GM13977 (cell line): ENCODE data around the gene ARHGEF1.
"Not testable (repeated sequence)": the region's sequence is repeated elsewhere in the genome, so short reads cannot be mapped to it uniquely, and the experiment has no call there.

Experiments
- DNase-seq: peaks from one replicate; pipeline ENCODE4 v3.0.0; 2012; ENCODE audit warnings: low spot score
- in situ Hi-C: fragments of 300-500 bp; cut with MboI; formaldehyde crosslinking; loops from one replicate; pipeline ENCODE4 v1.12.0; 2022; ENCODE audit warnings: low sequenced_read_pairs, low pct_unique_long_range_greater_than_20kb, mixed read lengths, inconsistent platforms; ENCODE audit not compliant: unreplicated experiment
- TF ChIP-seq, protein P1 (sequence below): IDR thresholded peaks from 2 replicates; pipeline ENCODE4 v1.5.1; 2012; ENCODE audit warnings: mild to moderate bottlenecking, control low read depth; ENCODE audit not compliant: insufficient read depth; ENCODE audit errors: extremely low read depth, missing control alignments

The ARHGEF1 gene

DNA sequence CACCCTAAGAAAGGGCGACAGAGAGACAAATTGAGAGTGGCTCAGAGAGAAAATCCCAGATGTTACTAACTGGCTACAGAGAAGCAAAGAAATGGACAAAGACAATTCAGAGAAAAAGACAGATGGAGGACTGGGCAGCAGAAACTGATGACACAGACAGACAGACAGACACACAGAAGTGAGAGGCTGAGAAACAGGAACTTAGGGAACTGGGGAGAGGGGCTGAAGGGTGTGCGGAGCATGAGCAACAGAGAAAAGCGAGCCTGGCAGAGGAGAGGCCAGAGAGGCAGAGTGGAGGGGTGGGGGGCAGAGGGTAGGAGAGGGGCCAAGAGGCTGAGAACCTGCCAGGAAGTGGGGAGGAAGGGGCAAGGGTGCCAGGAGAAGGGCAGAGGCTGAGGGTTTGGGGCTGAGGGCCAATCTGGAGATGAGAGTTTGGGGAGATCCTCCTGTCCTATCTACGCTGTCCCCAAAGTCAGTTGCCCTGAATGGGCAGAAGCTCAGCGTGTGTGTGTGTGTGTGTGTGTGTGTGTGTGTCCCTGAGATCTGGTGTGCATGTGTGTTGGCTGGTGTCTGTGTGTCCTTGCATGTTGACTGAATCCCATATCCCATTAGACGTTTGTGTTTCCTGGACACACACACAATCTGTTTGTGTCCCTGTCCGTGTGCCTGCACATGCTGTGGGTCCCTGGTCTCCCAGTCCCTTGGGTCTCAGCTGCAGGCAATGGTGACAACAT is 50.9 kb downstream of the ARHGEF1 start:
- in situ Hi-C loops = no loop called here
- TF ChIP-seq, protein P1, sequence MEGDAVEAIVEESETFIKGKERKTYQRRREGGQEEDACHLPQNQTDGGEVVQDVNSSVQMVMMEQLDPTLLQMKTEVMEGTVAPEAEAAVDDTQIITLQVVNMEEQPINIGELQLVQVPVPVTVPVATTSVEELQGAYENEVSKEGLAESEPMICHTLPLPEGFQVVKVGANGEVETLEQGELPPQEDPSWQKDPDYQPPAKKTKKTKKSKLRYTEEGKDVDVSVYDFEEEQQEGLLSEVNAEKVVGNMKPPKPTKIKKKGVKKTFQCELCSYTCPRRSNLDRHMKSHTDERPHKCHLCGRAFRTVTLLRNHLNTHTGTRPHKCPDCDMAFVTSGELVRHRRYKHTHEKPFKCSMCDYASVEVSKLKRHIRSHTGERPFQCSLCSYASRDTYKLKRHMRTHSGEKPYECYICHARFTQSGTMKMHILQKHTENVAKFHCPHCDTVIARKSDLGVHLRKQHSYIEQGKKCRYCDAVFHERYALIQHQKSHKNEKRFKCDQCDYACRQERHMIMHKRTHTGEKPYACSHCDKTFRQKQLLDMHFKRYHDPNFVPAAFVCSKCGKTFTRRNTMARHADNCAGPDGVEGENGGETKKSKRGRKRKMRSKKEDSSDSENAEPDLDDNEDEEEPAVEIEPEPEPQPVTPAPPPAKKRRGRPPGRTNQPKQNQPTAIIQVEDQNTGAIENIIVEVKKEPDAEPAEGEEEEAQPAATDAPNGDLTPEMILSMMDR = no peak
- no peak for DNase-seq

DNA sequence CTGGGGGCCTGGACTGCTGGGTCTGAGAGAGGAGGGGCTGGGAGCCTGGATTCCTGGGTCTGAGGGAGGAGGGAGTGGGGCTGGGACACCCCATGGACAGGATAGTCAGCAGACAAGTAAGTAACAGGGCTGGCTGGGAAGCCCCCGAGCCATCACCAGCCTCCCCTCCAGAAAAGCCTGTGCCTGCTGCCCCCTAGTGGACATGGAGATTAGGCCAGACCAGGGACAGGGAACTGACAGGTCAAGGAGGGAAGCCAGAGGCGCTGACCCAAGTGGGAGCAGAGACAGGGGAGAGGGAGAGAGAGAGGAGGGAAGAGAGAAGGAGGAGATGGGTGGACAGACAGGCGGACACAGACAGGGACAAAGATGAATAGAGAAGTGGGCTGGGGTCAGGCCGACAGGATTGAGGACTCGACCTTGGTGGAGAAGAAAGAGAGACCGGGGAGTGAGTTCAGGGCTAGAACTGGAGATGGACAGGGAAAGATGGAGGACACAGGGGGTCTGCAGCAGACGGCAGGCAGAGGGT is 51.9 kb downstream of the ARHGEF1 start:
- in situ Hi-C loops = no loop called here
- peak; percentile 93 for DNase-seq
- TF ChIP-seq, protein P1 = peak; percentile 96

DNA sequence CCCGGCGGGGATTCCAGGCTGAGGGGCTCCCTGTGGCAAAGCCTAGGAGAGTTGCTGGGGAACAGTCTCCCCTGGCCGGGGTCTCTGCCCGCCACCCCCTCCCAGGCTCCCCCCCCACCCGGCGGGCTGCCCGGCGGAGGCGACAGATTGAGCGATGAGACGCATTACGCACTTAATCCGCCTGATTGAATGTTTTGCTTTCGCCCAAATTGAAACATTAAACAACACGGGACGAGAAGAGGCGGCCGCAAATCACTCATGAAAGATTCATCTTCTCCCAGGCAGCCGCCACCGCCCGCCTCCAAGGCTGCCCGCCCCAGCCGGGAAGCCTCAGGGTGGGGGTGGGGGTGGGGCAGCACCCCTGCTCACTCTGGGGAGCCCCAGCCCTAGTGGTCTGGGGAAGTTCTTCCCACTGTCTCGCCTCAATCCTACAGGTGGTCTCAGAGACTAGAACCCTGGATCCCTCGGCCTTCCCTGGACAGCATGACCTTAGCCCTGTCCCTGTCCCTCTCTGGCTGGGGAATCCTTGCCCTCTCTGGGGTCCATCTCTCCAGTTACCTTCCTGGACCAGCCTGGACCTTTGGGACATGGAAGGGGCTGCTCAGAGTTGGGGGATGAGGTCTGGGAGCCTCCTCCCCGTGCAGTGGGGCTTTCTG is 52.9 kb downstream of the ARHGEF1 start:
- in situ Hi-C loops = no loop called here
- TF ChIP-seq, protein P1 = no peak
- DNase-seq = no peak

DNA sequence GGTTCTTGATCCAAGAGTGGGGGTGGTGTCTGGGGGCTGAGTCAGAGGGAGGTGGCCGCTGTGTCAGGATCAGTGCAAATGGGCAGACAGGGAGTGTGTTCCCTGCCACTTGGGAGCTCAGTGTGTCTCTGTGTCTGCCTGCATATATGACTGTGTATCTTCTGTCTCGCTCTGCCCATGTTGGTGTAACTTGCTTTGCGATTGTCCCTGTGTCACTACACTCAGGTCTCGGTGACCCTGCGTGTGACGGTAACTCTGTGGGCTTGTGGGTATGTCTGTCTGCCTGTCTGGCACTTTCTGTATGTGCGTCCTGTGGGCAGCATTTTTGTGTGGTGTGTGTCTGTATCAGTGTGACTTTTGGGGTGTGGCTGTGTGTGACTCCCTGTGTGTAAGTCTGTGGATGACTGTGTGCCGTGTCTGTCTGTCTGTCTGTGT is 53.4 kb downstream of the ARHGEF1 start:
- TF ChIP-seq, protein P1 = no peak

DNA sequence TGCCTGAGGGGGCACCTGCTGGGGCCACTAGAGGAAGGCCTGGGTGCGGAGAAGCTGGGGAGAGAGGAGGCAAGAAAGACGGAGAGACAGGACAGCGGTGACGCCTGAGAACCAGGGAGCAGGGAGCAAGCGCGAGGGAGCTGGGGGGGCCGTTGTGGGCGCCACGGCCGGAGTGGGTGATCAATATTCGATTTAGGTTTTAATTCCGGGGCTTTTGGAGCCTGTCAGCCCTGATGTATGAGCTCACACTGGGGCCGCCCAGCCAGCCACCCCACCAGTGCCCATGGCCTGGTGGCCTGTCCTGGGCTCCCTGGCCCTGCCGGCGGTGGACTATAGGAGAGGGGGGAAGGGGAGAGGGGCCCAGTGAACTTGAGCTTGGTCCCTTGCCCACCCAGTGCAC is 54.0 kb downstream of the ARHGEF1 start:
- no peak for DNase-seq
- TF ChIP-seq, protein P1 = no peak
- in situ Hi-C loops = no loop called here

More for the DNA sequence above, 53.4 kb downstream of the ARHGEF1 start:
- in situ Hi-C loops = no loop called here
- DNase-seq = no peak

DNA sequence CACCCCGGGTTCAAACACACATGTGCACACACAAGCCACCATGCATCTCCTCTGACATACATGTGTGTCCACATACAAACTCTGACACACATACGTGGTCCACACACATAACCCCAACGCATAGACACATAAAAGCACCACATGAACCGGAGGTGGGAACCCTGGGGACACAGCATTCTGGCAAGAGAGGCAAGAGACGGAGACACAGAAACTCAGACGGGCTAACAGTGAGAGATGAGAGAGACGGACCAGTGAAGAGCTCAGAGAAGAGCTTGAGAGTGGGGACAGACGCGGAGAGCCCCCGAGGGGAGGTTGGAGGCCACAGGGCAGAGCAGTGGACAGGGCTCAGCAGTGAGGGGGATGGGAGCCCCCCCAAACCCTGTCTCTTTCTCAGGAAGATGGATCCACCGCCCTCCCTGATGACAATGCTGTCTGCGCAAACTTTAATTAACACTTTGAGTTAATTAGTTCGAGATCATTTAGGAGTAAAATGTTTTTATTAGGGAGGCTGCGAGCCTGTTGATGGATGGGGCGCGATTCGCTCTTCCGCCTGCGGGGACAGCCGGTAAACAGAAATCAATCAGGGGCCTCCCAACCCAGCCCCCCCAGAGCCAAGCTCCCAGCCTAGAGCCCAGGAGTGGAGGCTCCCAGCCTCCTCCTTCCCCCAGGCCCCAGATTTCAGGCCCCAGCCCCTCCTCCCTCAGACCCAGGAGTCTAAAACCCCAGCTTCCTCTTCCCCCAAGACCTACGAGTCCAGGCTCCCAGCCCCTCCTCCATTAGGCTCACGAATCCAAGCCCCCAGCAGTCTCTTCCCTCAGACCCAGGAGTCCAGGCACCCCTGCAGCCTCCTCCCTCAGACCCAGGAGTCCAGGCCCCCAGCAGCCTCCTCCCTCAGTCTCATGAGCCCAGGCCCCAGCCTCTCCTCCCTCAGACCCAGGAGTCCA is 54.8 kb downstream of the ARHGEF1 start:
- DNase-seq = no peak
- TF ChIP-seq, protein P1 = no peak
- in situ Hi-C loops = no loop called here

DNA sequence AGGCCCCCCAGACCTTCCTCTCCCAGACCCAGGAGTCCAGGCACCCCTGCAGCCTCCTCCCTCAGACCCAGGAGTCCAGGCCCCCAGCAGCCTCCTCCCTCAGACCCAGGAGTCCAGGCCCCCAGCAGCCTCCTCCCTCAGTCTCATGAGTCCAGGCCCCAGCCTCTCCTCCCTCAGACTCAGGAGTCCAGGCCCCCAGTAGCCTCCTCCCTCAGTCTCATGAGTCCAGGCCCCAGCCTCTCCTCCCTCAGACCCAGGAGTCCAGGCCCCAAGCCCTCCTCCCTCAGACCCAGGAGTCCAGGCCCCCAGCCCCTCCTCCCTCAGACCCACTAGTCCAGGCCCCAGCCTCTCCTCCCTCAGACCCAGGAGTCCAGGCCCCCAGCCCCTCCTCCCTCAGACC is 56.2 kb downstream of the ARHGEF1 start:
- in situ Hi-C loops, DNase-seq: not testable (repeated sequence)
